Measurements from ENCODE around the gene DNAH7.

- TF ChIP-seq POLR2AphosphoS5 (IDR thresholded peaks at IDR 0.05; ENCODE audit: low read depth, low read length): no peak
- no peak for TF ChIP-seq POLR2A (IDR thresholded peaks at IDR 0.05; ENCODE audit: low read depth, low read length)
Observed at GRCh38 chr2:195929531-195929930, 139.1 kb downstream of the DNAH7 start.

All from GM12892 (cell line).